ENCODE results near the gene GLYR1. TPM values are rescaled to one million over a fixed set of nuclear protein-coding genes. Genes with fewer than 3 reads are reported as not detected.

The GLYR1 gene
- total and polyA plus RNA-seq, 9 of the 15 experiments (the other 6 are each of a cell fraction or from before 2014, with no cell fraction given), result 6.7 to 99.2 (median 60.2) TPM

GRCh38 chr16:4826526-4826925 is 20.6 kb downstream of the GLYR1 start:
- no TSS peak for BruUV-seq (replicated peaks)
- FAIRE-seq (no peak), DNase-seq (ENCODE audit: extremely low read depth in 1 of 4, low spot score in 3 of 4) (no peak), ATAC-seq (no peak)
- CTCF ChIA-PET (ENCODE audit: low intra/inter-chr PET ratio), result no interaction called here
- Histone ChIP-seq H3K27ac (ENCODE audit: extremely low read depth, low read depth, low read length) (no peak overlapping the region), H3K4me3 (no peak overlapping the region), H3K9ac (ENCODE audit: insufficient read depth in 1 of 2, low read depth in 2 of 2, low read length in 2 of 2) (no peak overlapping the region), H3K36me3 (ENCODE audit: control insufficient read depth, insufficient read depth, low read length) (peaks cover 89% of the 10 kb centered on the region), H2AFZ (ENCODE audit: low read depth, low read length) (no peak overlapping the region), H3K79me2 (ENCODE audit: control insufficient read depth, insufficient read depth, low read length) (no peaks in the 10 kb centered on the region), H3K9me1 (ENCODE audit: control insufficient read depth, insufficient read depth, low read length) (no peaks in the 10 kb centered on the region), H3K27me3 (ENCODE audit: control insufficient read depth in 2 of 2, insufficient read depth in 2 of 2, low read length in 2 of 2) (no peaks in the 10 kb centered on the region), H3K4me2 (ENCODE audit: insufficient read depth, low read length) (no peak overlapping the region), H3K9me3 (replicated peaks; ENCODE audit: control insufficient read depth, insufficient read depth, low read depth, low read length) (no peaks in the 10 kb centered on the region), H4K20me1 (replicated peaks; ENCODE audit: control insufficient read depth, insufficient read depth, low read length) (no peaks in the 10 kb centered on the region), H3K4me1 (replicated peaks in 1 of 2; ENCODE audit: control insufficient read depth in 2 of 2, insufficient read depth in 2 of 2, low read length in 2 of 2) (no peaks in the 10 kb centered on the region)
- POLR2A ChIA-PET, result interaction anchor here (1.0 to 1.6 kb wide), 3 partner anchors 10 to 18 kb away, joined by 3 to 5 read pairs (median 3); no protein-coding TSS in a partner anchor
- no peak for TF ChIP-seq ID3 (CRISPR knock-in tag; IDR thresholded peaks at IDR 0.05)
- TF ChIP-seq ID3 (tag; IDR thresholded peaks at IDR 0.05), result no peak
- TF ChIP-seq GTF2E2 (tag; IDR thresholded peaks at IDR 0.05), result no peak
- no peak for TF ChIP-seq HOXB6 (CRISPR knock-in tag; IDR thresholded peaks at IDR 0.05; ENCODE audit: borderline replicate concordance)
- intact Hi-C loops (cut with micrococcal nuclease) (no loop called here), in situ Hi-C loops (cut with MboI) (no loop called here)
- WGBS (ENCODE audit: insufficient coverage, low coverage, missing lambda C conversion rate), result 80% methylated on average over 4 of the region's 4 CpGs

- no peaks in the 10 kb centered on the region for H4K20me1 ChIP-seq (replicated peaks; ENCODE audit: control insufficient read depth, insufficient read depth, low read length)
- FAIRE-seq, result no peak
- TF ChIP-seq PRMT5 (CRISPR knock-in tag; IDR thresholded peaks at IDR 0.05) (no peak), IFI16 (CRISPR knock-in tag; IDR thresholded peaks at IDR 0.05) (no peak), ZBTB34 (CRISPR knock-in tag; IDR thresholded peaks at IDR 0.05) (no peak), ZNF124 (CRISPR knock-in tag; IDR thresholded peaks at IDR 0.05) (no peak), TAL1 (IDR thresholded peaks at IDR 0.05) (no peak)
- H3K9me1 ChIP-seq (ENCODE audit: control insufficient read depth, insufficient read depth, low read length), result no peaks in the 10 kb centered on the region
- intact Hi-C loops (cut with micrococcal nuclease) (loop anchor here (1.0 kb wide), 1 partner anchor 8 kb away; no protein-coding TSS in a partner anchor), in situ Hi-C loops (cut with MboI) (no loop called here)
- H2AFZ ChIP-seq (ENCODE audit: low read depth, low read length), result no peak overlapping the region
- H3K79me2 ChIP-seq (ENCODE audit: control insufficient read depth, insufficient read depth, low read length), result no peaks in the 10 kb centered on the region
- H3K9me3 ChIP-seq (replicated peaks; ENCODE audit: control insufficient read depth, insufficient read depth, low read depth, low read length), result no peaks in the 10 kb centered on the region
- no peak overlapping the region for H3K4me2 ChIP-seq (ENCODE audit: insufficient read depth, low read length)
- H3K27me3 ChIP-seq (ENCODE audit: control insufficient read depth in 2 of 2, insufficient read depth in 2 of 2, low read length in 2 of 2), result no peaks in the 10 kb centered on the region
- no peak overlapping the region for H3K4me3 ChIP-seq
- 68% methylated on average over 8 of the region's 8 CpGs for WGBS (ENCODE audit: insufficient coverage, low coverage, missing lambda C conversion rate)
- peaks cover 89% of the 10 kb centered on the region for H3K36me3 ChIP-seq (ENCODE audit: control insufficient read depth, insufficient read depth, low read length)
- no peaks in the 10 kb centered on the region for H3K4me1 ChIP-seq (replicated peaks in 1 of 2; ENCODE audit: control insufficient read depth in 2 of 2, insufficient read depth in 2 of 2, low read length in 2 of 2)
- ChIA-PET CTCF (ENCODE audit: low intra/inter-chr PET ratio) (no interaction called here), POLR2A (interaction anchor here (0.6 to 1.7 kb wide), 7 partner anchors 9 to 130 kb away, joined by 3 to 6 read pairs (median 4); partner anchors contain the start of genes GLYR1 and UBN1)
- H3K27ac ChIP-seq (ENCODE audit: extremely low read depth, low read depth, low read length), result no peak overlapping the region
- ATAC-seq, result no peak
- no peak overlapping the region for H3K9ac ChIP-seq (ENCODE audit: insufficient read depth in 1 of 2, low read depth in 2 of 2, low read length in 2 of 2)
- BruUV-seq (replicated peaks), result no TSS peak
- DNase-seq (ENCODE audit: extremely low read depth in 1 of 4, low spot score in 3 of 4), result no peak
Observed at GRCh38 chr16:4825196-4825595, 21.9 kb downstream of the GLYR1 start.

Measured in K562 (cell line).